HUDEP-2 (cell line): ENCODE data around the gene IFT81.
"Not testable (repeated sequence)": the region's sequence is repeated elsewhere in the genome, so short reads cannot be mapped to it uniquely, and the experiment has no call there.

Source experiments
- DNase-seq, 76 experiments: peaks; one replicate each; lab custom pipeline; 2025; ENCODE audit not compliant: unreplicated experiment in 76 of 76; lab: John Stamatoyannopoulos, UW

IFT81 gene

GRCh38 chr12:110235383-110235782, 111.2 kb downstream of the IFT81 start:
- DNase-seq: no peak

GRCh38 chr12:110243227-110243626, 119.1 kb downstream of the IFT81 start:
- DNase-seq: no peak

DNA sequence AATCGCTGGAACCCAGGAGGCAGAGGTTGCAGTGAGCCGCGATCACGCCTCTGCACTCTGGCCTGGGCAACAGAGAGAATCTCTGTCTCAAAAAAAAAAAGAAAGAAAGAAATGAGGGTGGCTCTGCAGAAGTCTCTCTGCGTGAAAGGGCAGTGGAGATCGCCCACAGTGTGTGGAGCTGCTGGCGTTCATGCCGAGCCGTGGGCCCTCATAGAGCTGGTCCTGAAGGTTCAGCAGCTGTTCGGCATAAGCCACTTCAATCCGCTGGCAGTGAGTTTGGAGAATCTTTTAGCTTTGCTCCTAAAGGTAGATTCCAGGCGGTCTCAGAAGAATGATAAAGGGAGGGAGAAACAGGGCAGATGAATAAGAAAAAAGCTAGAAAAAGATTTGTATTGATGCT, 120.2 kb downstream of the IFT81 start:
- DNase-seq: no peak

DNA sequence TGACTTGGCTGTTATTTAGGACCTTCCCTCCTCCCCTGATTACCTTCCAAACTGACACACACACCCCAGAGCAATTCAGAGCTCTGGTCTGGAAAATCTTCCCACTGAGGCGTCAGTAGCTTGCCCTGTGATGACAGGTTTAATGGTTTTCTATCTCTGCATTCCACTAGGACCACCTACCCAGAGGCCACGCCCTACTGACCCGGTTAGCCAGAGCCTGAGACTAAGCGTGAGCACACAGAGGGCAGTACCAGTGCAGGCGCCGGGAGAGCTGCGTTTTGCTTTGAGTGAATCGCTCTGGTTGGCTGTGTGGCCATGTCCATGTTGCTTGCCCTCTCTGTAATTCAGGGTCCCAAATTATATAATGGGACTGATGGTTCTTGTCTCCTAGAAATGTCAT, 120.7 kb downstream of the IFT81 start:
- no peak for DNase-seq

- DNase-seq: peak in 50 of 76 experiments; percentile 1 to 65 (median 29)
These were observed 121.2 kb downstream of the IFT81 start for GRCh38 chr12:110245369-110245772.

DNA sequence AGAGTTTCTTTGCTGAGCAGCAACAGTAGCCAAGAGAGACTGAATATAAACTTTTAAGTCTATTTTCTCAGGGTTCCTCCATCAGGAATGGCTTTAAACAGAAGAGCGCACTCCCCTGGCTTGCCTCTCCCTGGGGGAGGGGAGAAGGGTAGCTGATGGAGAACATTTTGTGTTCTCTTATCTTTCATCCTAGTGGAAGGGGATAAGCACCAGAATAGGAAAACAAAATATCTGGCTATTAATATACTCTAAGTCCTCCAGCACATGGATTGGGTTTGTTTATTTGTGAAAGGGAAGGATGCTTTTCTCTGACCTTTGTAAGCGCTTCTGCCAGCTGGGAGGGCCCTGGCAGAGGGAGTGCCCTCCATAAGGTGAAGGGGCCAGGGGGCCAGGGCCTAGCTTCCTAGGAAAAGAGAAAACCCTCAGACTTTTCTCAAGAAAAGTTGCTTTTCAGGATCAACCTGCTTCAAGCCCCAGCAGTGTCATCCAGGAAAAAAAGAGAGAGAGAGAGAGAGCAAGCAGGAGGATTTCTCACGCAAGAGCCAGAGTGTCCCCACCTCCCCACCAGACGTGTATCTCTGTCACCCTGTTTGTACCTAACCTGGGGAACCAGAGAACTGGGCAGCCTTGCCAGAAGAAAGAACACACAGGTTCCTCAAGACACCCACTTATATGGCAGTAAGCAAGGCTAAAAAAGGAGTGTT, 122.6 kb downstream of the IFT81 start:
- peak in 1 of 76 experiments; percentile 2 for DNase-seq

GRCh38 chr12:110247340-110248095, 123.4 kb downstream of the IFT81 start:
- no peak for DNase-seq

DNA sequence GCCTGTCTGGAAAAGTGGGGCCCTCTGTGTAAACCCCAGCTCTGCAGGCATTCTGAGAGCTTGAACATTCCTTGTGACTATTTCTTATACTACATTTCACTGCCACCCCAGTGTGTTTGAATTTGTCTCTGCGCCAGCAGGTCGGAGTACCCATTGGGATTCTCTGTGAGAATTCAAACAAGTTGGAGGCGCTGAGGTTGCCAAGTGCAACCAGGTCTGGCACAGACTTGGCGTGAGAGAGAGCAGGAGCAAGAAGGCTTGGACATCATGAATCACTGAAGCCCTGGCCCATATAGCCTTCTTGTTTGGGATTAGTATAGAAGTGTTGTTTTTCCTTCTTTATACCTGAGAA, 123.9 kb downstream of the IFT81 start:
- no peak for DNase-seq

DNA sequence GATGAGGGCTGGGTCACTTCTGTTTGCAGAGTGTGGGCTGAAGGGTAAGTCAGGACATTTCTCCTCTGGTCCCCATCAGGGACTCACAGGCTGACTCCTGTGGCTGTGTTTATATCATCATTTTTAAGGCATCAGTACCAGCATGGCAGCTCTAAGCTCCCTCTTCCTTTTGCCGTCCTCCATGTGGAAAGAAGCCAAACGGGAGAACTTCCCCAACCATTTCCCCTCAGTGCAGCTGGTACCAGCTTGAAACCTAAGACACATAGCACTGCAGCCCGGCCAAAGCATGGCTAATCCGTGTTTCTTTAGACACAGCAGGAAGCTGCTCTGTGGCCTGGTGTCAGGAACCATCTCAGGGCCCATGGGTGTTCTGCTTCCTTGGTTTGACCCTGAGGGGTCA, 124.9 kb downstream of the IFT81 start:
- no peak for DNase-seq

DNA sequence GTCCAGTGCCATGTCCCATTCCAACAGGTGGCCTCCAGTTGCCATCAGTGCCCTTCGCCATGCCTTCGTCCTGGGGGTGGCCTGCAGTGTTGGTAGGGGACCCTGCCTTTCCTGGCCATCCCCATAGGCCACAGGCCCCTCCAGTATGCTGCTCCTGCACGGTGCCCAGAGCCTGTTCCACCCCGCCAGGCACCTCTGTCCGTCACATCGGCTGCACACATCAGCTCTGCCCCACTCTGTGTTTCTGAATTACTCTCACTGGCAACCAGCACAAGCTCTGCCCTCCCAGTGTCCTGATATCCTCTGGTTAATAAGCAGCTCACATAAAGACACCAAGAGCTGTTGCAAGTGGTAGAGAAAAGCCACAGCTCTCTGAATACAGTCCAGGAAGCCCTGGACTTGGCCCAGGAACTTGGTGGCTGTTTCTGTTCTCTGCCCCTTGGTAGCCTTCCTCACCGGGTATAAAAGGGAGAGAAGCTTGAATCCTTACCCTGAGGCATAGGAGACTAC, 125.6 kb downstream of the IFT81 start:
- DNase-seq: no peak

DNA sequence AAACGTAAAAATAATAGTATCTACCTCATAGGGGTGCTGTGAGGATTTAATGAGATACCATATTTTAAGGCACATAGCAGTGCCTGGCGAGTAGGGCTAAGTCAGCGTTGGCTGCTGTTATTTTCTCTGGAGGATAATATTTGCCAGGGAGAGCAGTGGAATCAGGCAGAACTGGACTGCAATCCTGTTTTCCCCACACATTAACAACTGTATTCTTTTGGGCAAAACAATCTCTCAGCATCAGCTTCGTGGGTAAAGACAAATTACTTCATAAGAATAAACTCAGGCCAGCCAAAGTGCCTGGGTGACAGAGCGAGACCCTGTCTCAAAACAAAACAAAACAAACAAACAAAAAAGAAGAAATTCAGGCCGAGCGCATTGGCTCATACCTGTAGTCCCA, 127.2 kb downstream of the IFT81 start:
- no peak for DNase-seq

- no peak for DNase-seq
These were observed 128.6 kb downstream of the IFT81 start for GRCh38 chr12:110252716-110253115.

GRCh38 chr12:110253176-110253575, 129.0 kb downstream of the IFT81 start:
- DNase-seq: no peak

GRCh38 chr12:110254971-110255540, 130.9 kb downstream of the IFT81 start:
- DNase-seq: no peak

DNA sequence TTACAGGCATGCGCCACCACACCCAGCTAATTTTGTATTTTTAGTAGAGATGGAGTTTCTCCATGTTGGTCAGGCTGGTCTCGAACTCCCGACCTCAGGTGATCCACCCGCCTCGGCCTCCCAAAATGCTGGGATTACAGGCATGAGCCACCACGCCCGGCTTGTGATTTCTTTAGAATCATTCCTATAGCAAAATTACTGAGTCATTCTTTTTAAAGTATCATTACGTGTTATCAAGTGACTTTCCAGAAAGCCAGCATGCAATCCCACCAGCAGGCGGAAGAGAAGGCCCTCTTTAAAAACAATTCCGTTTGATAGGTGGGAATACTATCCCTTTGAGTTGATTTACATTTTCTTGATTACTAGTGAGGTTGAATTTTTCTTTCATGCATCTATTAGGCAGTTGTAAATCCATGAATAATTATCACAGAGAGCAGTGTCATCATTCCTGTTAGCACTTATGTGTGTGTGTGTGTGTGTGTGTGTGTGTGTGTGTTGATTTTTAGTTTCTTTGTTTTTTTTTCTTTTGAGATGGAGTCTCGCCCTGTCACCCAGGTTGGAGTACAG, 131.8 kb downstream of the IFT81 start:
- DNase-seq: not testable (repeated sequence)

- no peak for DNase-seq
These were observed 132.7 kb downstream of the IFT81 start for GRCh38 chr12:110256780-110257431.

- no peak for DNase-seq
These were observed 134.3 kb downstream of the IFT81 start for GRCh38 chr12:110258466-110258865.

DNA sequence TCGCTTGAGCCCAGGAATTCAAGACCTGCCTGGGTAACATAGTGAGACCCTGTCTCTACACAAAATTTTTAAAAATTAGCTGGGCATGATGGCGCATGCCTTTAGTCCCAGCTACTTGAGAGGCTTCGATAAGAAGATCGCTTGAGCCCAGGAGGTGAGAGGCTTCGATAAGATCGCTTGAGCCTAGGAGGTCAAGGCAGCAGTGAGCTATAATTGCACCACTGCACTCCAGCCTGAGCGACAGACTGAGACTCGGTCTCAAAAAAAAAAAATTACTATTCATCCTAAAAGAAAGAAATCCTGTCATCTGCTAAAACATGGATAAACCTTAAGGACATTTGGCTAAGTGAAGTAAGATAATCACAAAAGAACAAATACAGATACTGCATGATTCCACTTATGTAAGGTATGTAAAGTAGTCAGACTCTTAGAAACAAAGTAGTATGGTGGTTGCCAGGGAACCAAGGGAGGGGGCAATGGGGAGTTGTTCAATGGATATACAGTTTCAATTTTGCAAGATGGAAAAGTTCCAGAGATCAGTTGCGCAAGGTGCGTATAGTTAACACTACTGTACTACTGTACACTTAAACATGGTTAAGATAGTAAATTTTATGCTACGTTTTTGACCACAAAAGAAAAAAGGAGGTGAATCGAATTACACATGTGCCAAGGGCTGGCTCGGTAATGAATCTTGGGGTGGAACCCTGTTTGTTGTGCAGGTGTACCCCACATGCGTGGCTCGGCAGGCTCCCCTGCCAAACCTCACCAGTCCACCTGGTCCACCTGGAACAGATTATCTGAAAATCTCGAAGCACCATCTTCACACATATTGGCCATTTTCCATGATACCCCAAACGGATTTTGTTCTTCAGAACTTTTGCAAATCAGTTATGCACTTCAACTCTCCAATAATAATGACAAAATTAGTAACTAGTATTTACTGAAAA, 138.6 kb downstream of the IFT81 start:
- no peak for DNase-seq

GRCh38 chr12:110266381-110266960, 142.3 kb downstream of the IFT81 start:
- peak in 2 of 76 experiments; percentile 15 to 32 for DNase-seq
